Stimulated activated CD4-positive, alpha-beta T cell treated with anti-CD3 and anti-CD28 coated beads, Interleukin-12 subunit alpha, Interleukin-12 subunit beta, amount 100 ng/mL, for 4 hours (primary cell): ENCODE results near the gene PTPRN2.
"Not testable (repeated sequence)": the region's sequence is repeated elsewhere in the genome, so short reads cannot be mapped to it uniquely, and the experiment has no call there.

Experiments used
- DNase-seq: peaks from one replicate; pipeline ENCODE4 v3.0.0-alpha.2; 2020

Gene PTPRN2

DNA sequence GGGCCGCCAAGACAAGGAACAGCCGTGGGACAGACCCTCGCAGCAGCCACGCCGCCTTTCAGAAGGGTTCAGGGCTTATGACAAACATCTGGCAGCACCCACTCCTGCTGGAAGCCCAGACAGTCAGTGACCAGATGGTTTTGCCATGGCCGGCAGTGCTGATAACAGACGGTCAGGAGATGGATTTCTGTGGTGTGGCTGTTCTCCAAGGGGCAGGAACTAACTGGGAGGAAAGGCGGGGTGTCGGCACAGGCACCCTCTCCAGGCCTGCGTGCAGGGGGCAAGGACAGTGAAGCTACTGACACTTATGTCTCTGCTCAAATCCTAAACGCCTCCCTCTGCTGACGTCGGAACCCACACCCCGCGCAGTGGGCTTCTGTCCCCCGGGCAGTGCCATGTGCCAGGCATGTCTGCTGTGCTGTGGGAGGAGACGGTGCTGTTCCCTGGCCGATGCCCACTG is 834.8 kb downstream of the PTPRN2 start:
- no peak for DNase-seq

DNA sequence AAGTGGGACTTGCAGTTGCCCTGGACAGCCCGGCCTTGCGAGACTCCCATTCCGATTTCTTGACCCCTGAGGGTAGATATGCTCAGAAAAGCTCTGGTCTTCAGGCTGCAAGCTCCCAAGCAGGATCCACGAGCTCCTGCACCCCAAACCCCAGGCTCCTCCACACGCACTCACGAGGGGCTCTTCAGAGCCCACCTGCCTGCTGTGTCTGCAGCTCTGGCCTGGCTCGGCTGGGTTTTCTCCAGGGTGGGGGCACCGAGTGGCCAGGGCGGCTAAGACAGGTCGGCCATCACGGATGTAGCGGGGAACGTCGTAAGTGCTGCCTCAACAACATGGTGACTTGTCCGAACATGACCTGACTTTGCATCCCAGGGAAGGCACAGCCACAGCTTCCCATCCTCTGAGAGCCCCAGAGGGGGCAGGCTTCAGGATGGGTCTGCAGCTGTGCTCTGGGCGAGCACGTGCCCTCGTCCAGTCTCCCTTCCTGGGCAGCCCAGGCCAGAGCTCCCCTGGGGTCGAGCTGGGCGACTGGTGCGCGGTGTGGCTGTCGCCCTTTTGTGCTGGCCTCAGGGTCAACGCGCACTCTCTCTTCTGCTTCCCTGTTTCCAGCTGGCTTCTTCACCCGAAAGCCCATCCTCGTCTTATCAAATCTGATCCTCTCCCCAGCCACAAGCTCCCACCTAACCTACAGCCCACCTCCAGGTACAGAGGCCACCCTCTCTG is 835.5 kb downstream of the PTPRN2 start:
- DNase-seq, result no peak

- DNase-seq, result no peak
These were observed 836.2 kb downstream of the PTPRN2 start for GRCh38 chr7:157751406-157751805.

DNA sequence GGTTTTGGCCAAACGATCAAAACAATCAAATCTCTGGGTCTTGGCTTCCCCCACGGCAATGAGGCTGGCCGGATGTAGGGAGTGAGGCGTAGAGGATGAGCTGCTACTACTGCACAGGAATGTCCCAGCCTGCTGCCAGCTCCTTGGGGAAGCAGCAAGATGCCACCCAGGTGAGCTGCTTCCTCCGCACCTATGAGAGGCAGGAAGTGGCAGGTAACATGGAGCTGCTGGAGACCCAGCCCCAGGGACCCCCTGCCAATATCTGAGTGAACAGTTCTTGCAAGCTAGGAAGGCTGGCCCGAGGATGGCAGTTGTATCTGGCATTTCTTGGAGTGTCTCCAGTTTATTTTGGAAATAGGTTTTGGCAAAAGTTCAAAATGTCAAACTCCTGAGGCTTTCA is 837.3 kb downstream of the PTPRN2 start:
- no peak for DNase-seq

- no peak for DNase-seq
These were observed 841.6 kb downstream of the PTPRN2 start for GRCh38 chr7:157745721-157746709.

- no peak for DNase-seq
These were observed 842.6 kb downstream of the PTPRN2 start for GRCh38 chr7:157744786-157745601.

- DNase-seq, result no peak
These were observed 843.7 kb downstream of the PTPRN2 start for GRCh38 chr7:157743781-157744525.

- DNase-seq, result no peak
These were observed 847.3 kb downstream of the PTPRN2 start for GRCh38 chr7:157740251-157740798.

GRCh38 chr7:157739650-157740049 is 848.0 kb downstream of the PTPRN2 start:
- DNase-seq, result no peak

- no peak for DNase-seq
These were observed 848.6 kb downstream of the PTPRN2 start for GRCh38 chr7:157739031-157739430.

- no peak for DNase-seq
These were observed 849.6 kb downstream of the PTPRN2 start for GRCh38 chr7:157738066-157738460.

DNA sequence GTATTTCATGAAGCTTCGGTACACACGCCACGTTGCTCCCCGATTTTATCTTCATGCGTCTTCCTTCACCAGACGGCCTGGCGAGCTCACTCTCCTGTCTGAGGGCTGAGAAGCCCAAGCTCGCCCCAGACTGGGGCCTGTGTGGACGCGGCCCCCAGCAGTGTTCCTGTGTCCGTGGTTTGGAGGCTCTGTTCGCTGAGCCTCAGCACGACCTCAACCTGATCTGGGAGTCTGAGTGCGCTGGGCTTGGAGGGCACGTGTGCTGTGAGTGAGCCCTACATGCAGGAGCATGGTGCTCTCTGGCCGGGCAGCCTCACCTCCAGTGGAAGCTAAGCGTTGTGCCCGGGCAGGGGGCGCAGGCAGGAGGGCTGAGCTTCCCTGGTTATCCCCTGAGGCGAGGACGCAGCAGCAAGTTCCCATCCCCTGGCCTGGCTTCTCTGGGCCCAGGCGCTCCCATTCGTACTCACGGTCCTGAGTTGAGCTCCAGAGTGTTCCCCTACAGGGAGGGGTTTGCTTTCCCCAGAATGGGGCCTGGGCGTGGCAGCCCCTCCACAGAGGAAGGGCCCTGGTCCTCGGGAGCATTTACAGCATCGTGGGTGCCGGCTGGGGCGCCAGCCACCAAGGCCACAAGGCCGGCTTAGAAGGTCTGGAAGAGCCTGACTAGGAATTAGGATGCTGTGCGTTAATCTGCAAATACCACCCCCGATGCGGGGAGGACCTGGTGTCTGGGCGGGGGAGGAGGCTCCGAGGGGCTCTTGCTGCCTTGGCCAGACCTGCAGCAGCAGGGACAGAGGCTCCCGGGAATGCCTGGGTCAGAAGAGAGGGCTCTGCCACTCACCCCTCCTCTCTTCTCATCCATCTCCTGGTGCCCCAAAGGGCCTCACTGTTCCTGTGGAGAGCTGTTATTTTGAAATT is 850.2 kb downstream of the PTPRN2 start:
- DNase-seq, result no peak

DNA sequence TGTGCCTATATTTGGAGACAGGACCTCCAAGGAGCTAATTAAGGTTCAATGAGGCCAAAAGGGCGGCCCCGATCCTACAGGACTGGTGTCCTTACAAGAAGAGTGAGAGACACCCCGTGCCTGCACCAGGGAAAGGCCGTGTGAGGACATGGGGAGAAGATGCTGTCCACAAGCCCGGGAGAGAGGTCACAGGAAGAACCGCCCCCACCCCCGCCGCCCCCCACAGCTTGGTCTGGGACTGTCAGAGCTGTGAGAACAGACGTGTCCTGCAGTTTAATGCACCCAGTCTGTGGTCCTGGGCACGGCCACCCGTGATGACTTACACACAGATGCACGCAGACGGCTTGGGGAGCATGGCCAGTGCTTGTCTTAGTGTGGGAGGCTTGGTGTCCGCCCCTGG is 851.3 kb downstream of the PTPRN2 start:
- no peak for DNase-seq

DNA sequence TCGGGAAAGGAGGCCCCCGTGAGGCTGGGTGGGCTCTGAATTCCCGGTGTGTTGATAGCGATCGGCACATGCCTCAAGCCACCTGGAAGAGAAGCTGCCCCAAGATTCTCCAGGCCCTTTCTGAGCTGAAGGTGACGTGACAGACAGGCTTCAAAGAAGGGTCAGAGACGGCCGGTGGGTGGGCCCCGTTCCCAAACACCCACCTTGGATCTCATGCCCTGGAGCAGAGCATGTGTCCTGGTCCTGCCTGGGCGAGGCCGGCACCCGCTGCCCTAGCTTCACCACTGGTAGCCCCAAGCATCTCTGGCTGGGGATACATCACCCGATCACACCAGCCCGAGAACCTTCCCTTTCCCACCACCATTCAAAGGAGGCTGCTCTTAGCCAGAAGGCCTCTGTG is 851.8 kb downstream of the PTPRN2 start:
- no peak for DNase-seq

- DNase-seq, result no peak
These were observed 852.7 kb downstream of the PTPRN2 start for GRCh38 chr7:157734676-157735640.

DNA sequence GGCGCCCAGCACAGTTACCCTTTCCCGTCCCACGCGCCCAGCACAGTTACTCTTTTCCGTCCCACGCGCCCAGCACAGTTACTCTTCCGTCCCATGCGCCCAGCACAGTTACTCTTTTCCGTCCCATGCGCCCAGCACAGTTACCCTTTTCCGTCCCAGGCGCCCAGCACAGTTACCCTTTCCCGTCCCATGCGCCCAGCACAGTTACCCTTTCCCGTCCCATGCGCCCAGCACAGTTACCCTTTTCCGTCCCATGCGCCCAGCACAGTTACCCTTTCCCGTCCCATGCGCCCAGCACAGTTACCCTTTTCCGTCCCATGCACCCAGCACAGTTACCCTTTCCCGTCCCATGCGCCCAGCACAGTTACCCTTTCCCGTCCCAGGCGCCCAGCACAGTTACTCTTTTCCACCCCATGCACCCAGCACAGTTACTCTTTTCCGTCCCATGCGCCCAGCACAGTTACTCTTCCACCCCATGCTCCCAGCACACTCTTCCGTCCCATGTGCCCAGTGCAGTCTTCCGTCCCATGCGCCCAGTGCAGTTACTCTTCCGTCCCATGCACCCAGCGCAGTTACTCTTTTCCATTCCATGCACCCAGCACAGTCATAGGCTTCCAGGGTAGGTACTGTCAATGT is 853.7 kb downstream of the PTPRN2 start:
- DNase-seq, result not testable (repeated sequence)

- DNase-seq, result no peak
These were observed 856.5 kb downstream of the PTPRN2 start for GRCh38 chr7:157731126-157731525.

DNA sequence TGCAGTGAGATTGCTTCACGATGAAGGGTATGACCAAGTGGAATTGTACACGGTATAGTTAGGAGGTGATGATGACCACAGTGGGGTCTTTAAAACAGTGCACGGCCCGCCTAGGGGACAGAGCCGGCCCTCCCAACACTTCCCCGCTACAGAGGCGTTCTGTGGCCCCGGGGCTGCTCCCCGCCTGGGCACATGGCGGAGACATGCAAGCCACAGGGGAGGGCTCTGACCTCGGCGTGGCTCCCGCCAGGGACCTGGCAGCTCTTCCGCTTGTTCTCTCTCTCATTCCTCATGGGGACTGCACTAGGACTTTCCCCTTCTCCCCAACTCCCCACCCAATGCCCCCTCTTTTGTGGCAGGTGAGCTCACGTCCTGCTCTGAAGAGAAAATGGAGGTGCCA is 857.0 kb downstream of the PTPRN2 start:
- DNase-seq, result no peak

- DNase-seq, result no peak
These were observed 858.1 kb downstream of the PTPRN2 start for GRCh38 chr7:157729566-157729965.
